ENCODE data around the gene ABHD17A. TPM values are rescaled to one million over a fixed set of nuclear protein-coding genes. Genes with fewer than 3 reads are reported as not detected.

Gene ABHD17A
- total and polyA plus RNA-seq, 2 donors (not counting 1 experiment from before 2014, with no cell fraction given), result 23.0 to 74.5 TPM

- peaks cover 2% of the 10 kb centered on the region for H3K36me3 ChIP-seq (ENCODE audit: control insufficient read depth, insufficient read depth, low read length)
- H3K4me2 ChIP-seq (ENCODE audit: extremely low read depth, insufficient read depth, low read length), result no peak overlapping the region
- H3K9ac ChIP-seq (ENCODE audit: insufficient read depth, low read length), result no peak overlapping the region
- TF ChIP-seq EZH2 (IDR thresholded peaks at IDR 0.05; ENCODE audit: low read length, missing control alignments), result no peak
- no peak for TF ChIP-seq CTCF (conservative IDR thresholded peaks at IDR 0.05 in 1 of 2, IDR thresholded peaks at IDR 0.05 in 1 of 2; ENCODE audit: low read depth in 1 of 2, low read length in 2 of 2)
- no peak overlapping the region for H3K4me3 ChIP-seq (replicated peaks in 1 of 4; ENCODE audit: control extremely low read depth in 1 of 4, insufficient read depth in 1 of 4, low read depth in 3 of 4, low read length in 4 of 4)
- DNase-seq (ENCODE audit: low read depth in 2 of 2), result no peak
- H4K20me1 ChIP-seq (ENCODE audit: control insufficient read depth, extremely low read depth, insufficient read depth, low read length), result no peaks in the 10 kb centered on the region
- no peaks in the 10 kb centered on the region for H3K9me3 ChIP-seq (ENCODE audit: control insufficient read depth, insufficient read depth, low read depth, low read length)
- H3K4me1 ChIP-seq (ENCODE audit: control insufficient read depth, extremely low read depth, insufficient read depth, low read length), result peaks cover 15% of the 10 kb centered on the region
- H3K79me2 ChIP-seq (ENCODE audit: control insufficient read depth, insufficient read depth, low read length), result peaks cover 75% of the 10 kb centered on the region
- no peak overlapping the region for H2AFZ ChIP-seq (ENCODE audit: low read length)
- H3K27ac ChIP-seq (ENCODE audit: insufficient read depth, low read length), result no peak overlapping the region
- no peaks in the 10 kb centered on the region for H3K27me3 ChIP-seq (ENCODE audit: control insufficient read depth, insufficient read depth, low read length)
These were observed 48.7 kb downstream of the ABHD17A start for GRCh38 chr19:1836458-1837221.

- no peak overlapping the region for H3K4me3 ChIP-seq (replicated peaks in 1 of 4; ENCODE audit: control extremely low read depth in 1 of 4, insufficient read depth in 1 of 4, low read depth in 3 of 4, low read length in 4 of 4)
- DNase-seq (ENCODE audit: low read depth in 2 of 2), result no peak
- H3K9ac ChIP-seq (ENCODE audit: insufficient read depth, low read length), result peak overlapping the region; percentile 26
- H3K36me3 ChIP-seq (ENCODE audit: control insufficient read depth, insufficient read depth, low read length), result peaks cover 3% of the 10 kb centered on the region
- H4K20me1 ChIP-seq (ENCODE audit: control insufficient read depth, extremely low read depth, insufficient read depth, low read length), result no peaks in the 10 kb centered on the region
- H2AFZ ChIP-seq (ENCODE audit: low read length), result no peak overlapping the region
- no peaks in the 10 kb centered on the region for H3K27me3 ChIP-seq (ENCODE audit: control insufficient read depth, insufficient read depth, low read length)
- H3K27ac ChIP-seq (ENCODE audit: insufficient read depth, low read length), result peak overlapping the region; percentile 58
- H3K9me3 ChIP-seq (ENCODE audit: control insufficient read depth, insufficient read depth, low read depth, low read length), result no peaks in the 10 kb centered on the region
- TF ChIP-seq EZH2 (IDR thresholded peaks at IDR 0.05; ENCODE audit: low read length, missing control alignments), result no peak
- no peak for TF ChIP-seq CTCF (conservative IDR thresholded peaks at IDR 0.05 in 1 of 2, IDR thresholded peaks at IDR 0.05 in 1 of 2; ENCODE audit: low read depth in 1 of 2, low read length in 2 of 2)
- peak overlapping the region; percentile 4 for H3K4me2 ChIP-seq (ENCODE audit: extremely low read depth, insufficient read depth, low read length)
- H3K4me1 ChIP-seq (ENCODE audit: control insufficient read depth, extremely low read depth, insufficient read depth, low read length), result peaks cover 15% of the 10 kb centered on the region
- H3K79me2 ChIP-seq (ENCODE audit: control insufficient read depth, insufficient read depth, low read length), result peaks cover 57% of the 10 kb centered on the region
These were observed 51.8 kb downstream of the ABHD17A start for GRCh38 chr19:1833540-1833939.

- DNase-seq (ENCODE audit: low read depth in 2 of 2), result no peak
- Histone ChIP-seq H3K4me1 (ENCODE audit: control insufficient read depth, extremely low read depth, insufficient read depth, low read length) (peaks cover 15% of the 10 kb centered on the region), H3K9me3 (ENCODE audit: control insufficient read depth, insufficient read depth, low read depth, low read length) (no peaks in the 10 kb centered on the region), H3K9ac (ENCODE audit: insufficient read depth, low read length) (no peak overlapping the region), H3K27ac (ENCODE audit: insufficient read depth, low read length) (no peak overlapping the region), H3K27me3 (ENCODE audit: control insufficient read depth, insufficient read depth, low read length) (no peaks in the 10 kb centered on the region), H2AFZ (ENCODE audit: low read length) (no peak overlapping the region), H3K4me2 (ENCODE audit: extremely low read depth, insufficient read depth, low read length) (no peak overlapping the region), H4K20me1 (ENCODE audit: control insufficient read depth, extremely low read depth, insufficient read depth, low read length) (no peaks in the 10 kb centered on the region), H3K4me3 (replicated peaks in 1 of 4; ENCODE audit: control extremely low read depth in 1 of 4, insufficient read depth in 1 of 4, low read depth in 3 of 4, low read length in 4 of 4) (no peak overlapping the region), H3K36me3 (ENCODE audit: control insufficient read depth, insufficient read depth, low read length) (peaks cover 3% of the 10 kb centered on the region), H3K79me2 (ENCODE audit: control insufficient read depth, insufficient read depth, low read length) (peaks cover 46% of the 10 kb centered on the region)
- TF ChIP-seq EZH2 (IDR thresholded peaks at IDR 0.05; ENCODE audit: low read length, missing control alignments) (no peak), CTCF (conservative IDR thresholded peaks at IDR 0.05 in 1 of 2, IDR thresholded peaks at IDR 0.05 in 1 of 2; ENCODE audit: low read depth in 1 of 2, low read length in 2 of 2) (no peak)
These were observed 53.1 kb downstream of the ABHD17A start for GRCh38 chr19:1832046-1832663.
